Liver (tissue), 9 donors: ENCODE measurements around the gene TAF1B. TPM values are rescaled to one million over a fixed set of nuclear protein-coding genes. Genes with fewer than 3 reads are reported as not detected.

Source experiments
- DNase-seq: peaks from one replicate; pipeline ENCODE4 v3.0.0-alpha.2; 2017; ENCODE audit warnings: low spot score
- H3K27ac ChIP-seq, 2 donors: one replicate each; pipeline ENCODE4 v1.7.0; 2013; ENCODE audit warnings: inconsistent platforms in 2 of 2, low read length in 2 of 2, control low read depth in 1 of 2, low read depth in 1 of 2, mild to moderate bottlenecking in 1 of 2
- H3K27me3 ChIP-seq, 4 donors: one replicate each; pipeline versions ENCODE4 v1.6.1 to v1.7.0; 2013; ENCODE audit warnings: low read length in 3 of 4, inconsistent platforms in 1 of 4, mild to moderate bottlenecking in 1 of 4, moderate library complexity in 1 of 4; ENCODE audit not compliant: control insufficient read depth in 4 of 4, insufficient read depth in 4 of 4
- H3K36me3 ChIP-seq, 4 donors: one replicate each; pipeline versions ENCODE4 v1.6.1 to v1.7.0; 2013; ENCODE audit warnings: low read length in 3 of 4, mild to moderate bottlenecking in 3 of 4, low read depth in 1 of 4, moderate library complexity in 1 of 4; ENCODE audit not compliant: control insufficient read depth in 4 of 4, insufficient read depth in 3 of 4
- H3K4me1 ChIP-seq, 4 donors: one replicate each; pipeline versions ENCODE4 v1.6.1 to v1.7.0; 2013; ENCODE audit warnings: low read length in 3 of 4, mild to moderate bottlenecking in 3 of 4, moderate library complexity in 1 of 4; ENCODE audit not compliant: control insufficient read depth in 4 of 4, insufficient read depth in 4 of 4
- H3K4me3 ChIP-seq, 3 donors: one replicate each; pipeline versions ENCODE4 v1.6.1 to v1.7.0; 2013; ENCODE audit warnings: low read length in 3 of 3, control low read depth in 1 of 3, low read depth in 1 of 3, mild to moderate bottlenecking in 1 of 3
- H3K9ac ChIP-seq, 2 donors: one replicate each; pipeline ENCODE4 v1.7.0; 2013; ENCODE audit warnings: low read length in 2 of 2, mild to moderate bottlenecking in 2 of 2, moderate library complexity in 2 of 2, control low read depth in 1 of 2, low read depth in 1 of 2
- H3K9me3 ChIP-seq, 4 donors: one replicate each; pipeline versions ENCODE4 v1.6.1 to v1.7.0; 2013; ENCODE audit warnings: low read length in 3 of 4; ENCODE audit not compliant: control insufficient read depth in 4 of 4
- ATF3 ChIP-seq: IDR thresholded peaks from 2 replicates; pipeline ENCODE4 v1.6.1; 2016; ENCODE audit warnings: antibody characterized with exemption
- CTCF ChIP-seq: fragments of 150-350 bp; IDR thresholded peaks from 2 replicates; pipeline ENCODE4 v1.5.1; 2017; ENCODE audit warnings: improper control_type of control experiment, low read depth, low read length; ENCODE audit not compliant: missing input control
- FOXA1 ChIP-seq: IDR thresholded peaks from 2 replicates; pipeline ENCODE4 v1.6.1; 2016; ENCODE audit warnings: antibody characterized with exemption
- GABPA ChIP-seq, 2 donors: IDR thresholded peaks in 1 of 2; conservative IDR thresholded peaks in 1 of 2; 2 replicates each; pipeline ENCODE4 v1.6.1; 2016; ENCODE audit warnings: antibody characterized with exemption in 2 of 2, mild to moderate bottlenecking in 1 of 2, moderate library complexity in 1 of 2
- HNF4A ChIP-seq, 2 donors: conservative IDR thresholded peaks; 2 replicates each; pipeline ENCODE4 v1.6.1; 2016; ENCODE audit warnings: antibody characterized with exemption in 2 of 2, mild to moderate bottlenecking in 2 of 2
- HNF4G ChIP-seq: IDR thresholded peaks from 2 replicates; pipeline ENCODE4 v1.6.1; 2016; ENCODE audit warnings: antibody characterized with exemption
- JUND ChIP-seq, 2 donors: IDR thresholded peaks; 2 replicates each; pipeline ENCODE4 v1.6.1; 2016; ENCODE audit warnings: antibody characterized with exemption in 2 of 2
- MAX ChIP-seq: IDR thresholded peaks from 2 replicates; pipeline ENCODE4 v1.6.1; 2016; ENCODE audit warnings: antibody characterized with exemption
- RAD21 ChIP-seq, 2 donors: IDR thresholded peaks; 2 replicates each; pipeline ENCODE4 v1.6.1; 2016; ENCODE audit warnings: antibody characterized with exemption in 2 of 2, mild to moderate bottlenecking in 2 of 2
- REST ChIP-seq: IDR thresholded peaks from 2 replicates; pipeline ENCODE4 v1.6.1; 2016; ENCODE audit warnings: antibody characterized with exemption, mild to moderate bottlenecking
- RXRA ChIP-seq, 2 donors: IDR thresholded peaks; 2 replicates each; pipeline ENCODE4 v1.6.1; 2017 to 2018; ENCODE audit warnings: antibody characterized with exemption in 2 of 2, mild to moderate bottlenecking in 1 of 2
- SP1 ChIP-seq: IDR thresholded peaks from 2 replicates; pipeline ENCODE4 v1.6.1; 2018; ENCODE audit warnings: antibody characterized with exemption, mild to moderate bottlenecking
- TAF1 ChIP-seq: conservative IDR thresholded peaks from 2 replicates; pipeline ENCODE4 v1.6.1; 2016; ENCODE audit warnings: antibody characterized with exemption, mild to moderate bottlenecking
- YY1 ChIP-seq: IDR thresholded peaks from 2 replicates; pipeline ENCODE4 v1.6.1; 2016; ENCODE audit warnings: antibody characterized with exemption, mild to moderate bottlenecking
- ZBTB33 ChIP-seq: IDR thresholded peaks from 2 replicates; pipeline ENCODE4 v1.6.1; 2016; ENCODE audit warnings: antibody characterized with exemption
- WGBS: extraction: QIAGEN DNeasy Blood & Tissue Kit; methylation state at CpG from one replicate; pipeline ENCODE4 v1.1.7; 2013; 5-methylcytosine and 5-hydroxymethylcytosine counted together
- polyA plus RNA-seq, 2 donors: library from polyadenylated mRNA; stranded (reverse) in 1 of 2; unstranded in 1 of 2; fragments of 200-250 nt in 1 of 2; fragments of >200 nt in 1 of 2; fragmentation: Nextera tagmentation in 1 of 2; extraction: Ambion mirVana in 1 of 2; gene quantifications; one replicate each; pipeline versions ENCODE4 v1.2.1 to v1.2.3, GENCODE V29; 2013 to 2015
- total RNA-seq, 2 donors: library from RNA; depleted of rRNA; stranded (reverse); fragments of >200 nt; gene quantifications; one replicate each; pipeline ENCODE4 v1.2.3, GENCODE V29; 2014
- donor health status: healthy.
- donor health status: healthy.
- donor health status: healthy.
- donor health status: healthy.
- donor health status: healthy.

The TAF1B gene
- total and polyA plus RNA-seq, 4 donors, result 3.1 to 17.2 (median 5.6) TPM

- H3K27me3 ChIP-seq, result no peaks in the 10 kb centered on the region
- WGBS, result 100% methylated on average over 1 of the region's 1 CpG
- H3K4me3 ChIP-seq, result no peak overlapping the region
- H3K4me1 ChIP-seq, result peaks cover 0 to 8% (median 4%) of the 10 kb centered on the region in 4 donors
- H3K36me3 ChIP-seq, result peaks cover 0 to 7% (median 2%) of the 10 kb centered on the region in 4 donors
- no peak for DNase-seq
- no peak for TF ChIP-seq CTCF
- no peak for TF ChIP-seq SP1
- TF ChIP-seq TAF1, result no peak
- TF ChIP-seq FOXA1, result no peak
- no peak for TF ChIP-seq JUND (IDR thresholded peaks at IDR 0.05)
- no peak for TF ChIP-seq MAX
- no peak for TF ChIP-seq ATF3
- TF ChIP-seq HNF4G, result no peak
- no peak for TF ChIP-seq RXRA (IDR thresholded peaks at IDR 0.05)
- no peak for TF ChIP-seq GABPA (IDR thresholded peaks at IDR 0.05 in 1 of 2, conservative IDR thresholded peaks at IDR 0.05 in 1 of 2)
- TF ChIP-seq ZBTB33, result no peak
- no peak for TF ChIP-seq REST
- H3K9me3 ChIP-seq, result no peaks in the 10 kb centered on the region
- no peak overlapping the region for H3K9ac ChIP-seq
- H3K27ac ChIP-seq, result no peak overlapping the region
Observed at GRCh38 chr2:9887513-9887912, 44.2 kb downstream of the TAF1B start.

- Histone ChIP-seq H3K4me3 (no peak overlapping the region), H3K36me3 (peaks cover 0 to 2% (median 0%) of the 10 kb centered on the region in 4 donors), H3K9me3 (no peaks in the 10 kb centered on the region), H3K27me3 (no peaks in the 10 kb centered on the region), H3K4me1 (peaks cover 0 to 8% (median 4%) of the 10 kb centered on the region in 4 donors), H3K27ac (peak overlapping the region in 1 of 2 donors; percentile 3), H3K9ac (no peak overlapping the region)
- DNase-seq, result no peak
- WGBS, result 13% methylated on average over 3 of the region's 3 CpGs
- peak; percentile 6 to 40 for TF ChIP-seq RAD21 (IDR thresholded peaks at IDR 0.05)
- TF ChIP-seq HNF4A (conservative IDR thresholded peaks at IDR 0.05), result peak in 1 of 2 donors; percentile 44
- TF ChIP-seq REST, result no peak
- no peak for TF ChIP-seq ZBTB33
- no peak for TF ChIP-seq YY1
- TF ChIP-seq RXRA (IDR thresholded peaks at IDR 0.05), result no peak
- TF ChIP-seq SP1, result no peak
Observed at GRCh38 chr2:9889812-9890261, 46.6 kb downstream of the TAF1B start.
